AML-193 (cell line): Measurements from ENCODE around the gene DMRT3.
"Not testable (repeated sequence)": the region's sequence is repeated elsewhere in the genome, so short reads cannot be mapped to it uniquely, and the experiment has no call there.

Source experiments
- DNase-seq, 2 experiments: peaks; one replicate each; lab custom pipeline; 2025; lab: John Stamatoyannopoulos, UW

Gene DMRT3

DNA sequence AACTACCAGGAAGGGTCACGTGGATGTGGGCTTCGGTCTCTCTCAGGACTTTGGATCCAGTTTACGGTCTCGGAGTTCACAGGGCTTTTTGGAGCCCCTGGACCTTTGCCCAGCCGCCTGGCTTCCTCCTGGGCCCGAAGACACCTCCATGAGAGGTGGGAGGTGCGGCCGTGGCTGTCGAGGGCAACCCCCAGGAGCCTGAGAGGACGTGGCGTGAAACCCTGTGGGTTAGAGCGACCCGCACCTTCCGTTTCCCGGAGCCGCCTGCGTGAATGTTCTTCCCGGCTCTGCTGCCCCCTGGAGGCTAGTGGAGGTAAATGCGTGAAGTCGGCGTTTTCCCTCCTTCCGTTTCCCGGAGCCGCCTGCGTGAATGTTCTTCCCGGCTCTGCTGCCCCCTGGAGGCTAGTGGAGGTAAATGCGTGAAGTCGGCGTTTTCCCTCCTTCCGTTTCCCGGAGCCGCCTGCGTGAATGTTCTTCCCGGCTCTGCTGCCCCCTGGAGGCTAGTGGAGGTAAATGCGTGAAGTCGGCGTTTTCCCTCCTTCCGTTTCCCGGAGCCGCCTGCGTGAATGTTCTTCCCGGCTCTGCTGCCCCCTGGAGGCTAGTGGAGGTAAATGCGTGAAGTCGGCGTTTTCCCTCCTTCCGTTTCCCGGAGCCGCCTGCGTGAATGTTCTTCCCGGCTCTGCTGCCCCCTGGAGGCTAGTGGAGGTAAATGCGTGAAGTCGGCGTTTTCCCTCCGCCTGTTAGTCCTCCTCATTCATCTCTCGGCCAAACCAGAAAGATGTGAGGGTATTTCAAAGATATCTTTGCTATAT lies 22.1 kb downstream of the DMRT3 start:
- DNase-seq: not testable (repeated sequence)

DNA sequence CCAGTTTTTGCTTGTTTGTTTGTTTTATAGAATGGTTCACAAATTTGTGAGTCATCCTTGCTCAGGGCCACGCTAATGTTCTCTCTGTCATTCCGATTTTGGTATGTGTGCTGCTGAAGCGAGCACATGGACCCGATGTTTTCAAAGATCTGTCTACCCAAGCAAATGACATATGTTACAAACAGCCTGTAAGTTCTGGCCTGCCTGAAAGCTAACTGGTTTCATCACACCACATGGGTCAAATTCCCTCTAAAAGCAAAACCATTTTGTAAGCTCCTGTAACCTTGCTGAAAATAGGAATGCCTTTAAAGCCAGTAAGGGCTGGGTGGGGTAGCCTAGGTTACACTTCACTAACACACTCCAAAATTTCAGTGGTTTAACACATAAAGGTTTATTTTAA lies 25.4 kb downstream of the DMRT3 start:
- DNase-seq: no peak

- DNase-seq: no peak
Measured at GRCh38 chr9:1002678-1003077, 26.2 kb downstream of the DMRT3 start.

GRCh38 chr9:1005043-1005667 lies 28.7 kb downstream of the DMRT3 start:
- DNase-seq: peak; percentile 58 to 71

DNA sequence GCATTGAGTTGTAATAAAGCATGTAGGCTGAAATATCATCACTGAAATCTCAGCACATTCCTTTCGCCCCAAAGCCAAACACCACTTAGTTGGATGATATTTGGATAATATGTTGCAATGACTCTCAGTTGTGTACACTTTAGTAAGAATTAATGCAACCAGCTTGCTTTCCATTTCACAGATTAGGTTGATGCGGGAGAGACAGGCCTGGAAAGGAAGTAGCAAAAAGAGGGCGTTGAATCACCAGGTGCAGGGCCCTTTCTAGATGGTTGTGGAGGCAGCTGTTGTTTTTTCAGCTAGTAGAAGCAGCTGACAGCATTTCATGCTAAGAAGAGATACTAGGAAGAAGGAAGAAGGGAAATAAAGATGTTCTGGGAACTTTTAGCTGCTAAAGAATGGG lies 30.9 kb downstream of the DMRT3 start:
- no peak for DNase-seq

- no peak for DNase-seq
Measured at GRCh38 chr9:1008216-1008615, 31.8 kb downstream of the DMRT3 start.

GRCh38 chr9:1009101-1009707 lies 32.7 kb downstream of the DMRT3 start:
- DNase-seq: peak; percentile 36 to 56

DNA sequence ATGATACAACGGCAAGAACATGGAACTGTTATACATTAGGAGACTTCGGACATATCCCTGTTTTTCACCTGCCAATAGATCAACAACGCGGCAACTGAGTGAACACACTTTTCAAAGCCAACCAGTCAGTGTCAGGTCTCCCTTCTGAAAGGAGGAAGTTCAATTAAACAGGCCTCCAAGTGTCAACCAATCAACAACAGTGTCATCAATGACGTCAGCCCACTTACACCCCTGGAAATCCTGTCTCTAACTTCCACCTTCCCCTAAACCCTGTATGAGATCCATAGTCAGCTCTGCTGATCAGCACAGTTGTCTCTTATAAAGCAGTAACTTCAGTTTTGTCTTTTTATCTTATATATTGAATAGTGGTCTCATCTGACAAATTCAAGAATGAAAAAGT lies 36.6 kb downstream of the DMRT3 start:
- no peak for DNase-seq

DNA sequence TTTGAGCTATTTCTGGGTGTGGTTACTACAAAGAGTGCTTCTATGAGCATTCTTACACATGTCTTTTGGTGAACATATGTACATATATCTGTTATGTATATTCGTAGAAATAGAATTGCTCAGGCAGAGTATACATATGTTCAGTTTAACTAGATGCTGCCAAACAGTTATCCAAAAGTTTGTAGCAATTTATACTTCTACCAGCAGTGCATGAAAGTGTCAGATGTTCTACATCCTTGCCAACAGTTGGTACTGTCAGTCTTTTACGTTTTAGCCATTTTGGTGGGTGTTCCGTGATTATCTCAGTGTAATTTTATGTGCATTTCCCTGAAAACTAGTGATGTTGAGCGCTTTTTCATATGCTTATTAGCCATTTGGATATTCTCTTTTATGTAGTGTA lies 37.8 kb downstream of the DMRT3 start:
- no peak for DNase-seq

DNA sequence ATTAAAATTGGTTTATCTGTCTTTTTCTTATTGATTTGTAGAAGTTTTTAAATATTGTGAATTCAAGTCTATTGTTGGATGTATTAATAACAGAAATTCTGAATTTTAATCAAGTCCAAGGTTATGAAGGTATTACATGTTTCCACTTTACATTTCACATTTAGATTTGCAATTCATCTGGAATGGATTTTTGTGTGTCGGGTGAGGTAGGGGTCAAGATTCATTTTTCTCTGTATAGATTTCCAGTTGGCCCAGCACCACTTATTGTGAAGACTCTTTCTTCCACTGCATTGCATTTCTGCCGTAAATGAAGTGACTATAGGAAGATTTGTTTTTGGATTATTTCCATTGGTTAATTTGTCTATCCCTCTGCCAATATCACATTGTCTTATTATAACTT lies 38.2 kb downstream of the DMRT3 start:
- no peak for DNase-seq

- DNase-seq: peak; percentile 5 to 49
Measured at GRCh38 chr9:1018121-1018520, 41.7 kb downstream of the DMRT3 start.

- DNase-seq: no peak
Measured at GRCh38 chr9:1024112-1024511, 47.7 kb downstream of the DMRT3 start.

DNA sequence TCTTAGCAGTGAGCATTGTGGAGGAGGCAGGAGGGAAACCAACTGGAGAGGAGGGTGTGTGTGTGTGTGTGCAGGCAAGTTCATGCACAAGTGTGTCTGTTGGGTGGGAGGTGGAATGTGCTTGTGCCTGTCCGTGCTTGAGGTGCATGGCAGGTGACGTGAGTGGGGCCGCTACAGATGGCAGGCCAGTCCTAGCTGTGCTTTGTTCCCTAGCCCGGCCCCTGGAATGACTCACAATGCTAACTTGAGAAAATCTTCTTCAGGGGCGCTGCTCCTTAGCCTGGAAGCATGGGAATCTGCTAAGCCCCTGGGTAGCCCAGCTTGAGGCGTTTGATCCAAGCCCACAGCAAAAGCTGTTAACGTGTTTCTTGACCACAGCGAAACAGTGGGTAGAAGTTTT lies 48.7 kb downstream of the DMRT3 start:
- no peak for DNase-seq

- DNase-seq: no peak
Measured at GRCh38 chr9:1026219-1026618, 49.8 kb downstream of the DMRT3 start.

GRCh38 chr9:1028501-1029190 lies 52.2 kb downstream of the DMRT3 start:
- no peak for DNase-seq

GRCh38 chr9:1031951-1032601 lies 55.6 kb downstream of the DMRT3 start:
- no peak for DNase-seq

GRCh38 chr9:1034271-1034670 lies 57.8 kb downstream of the DMRT3 start:
- no peak for DNase-seq

DNA sequence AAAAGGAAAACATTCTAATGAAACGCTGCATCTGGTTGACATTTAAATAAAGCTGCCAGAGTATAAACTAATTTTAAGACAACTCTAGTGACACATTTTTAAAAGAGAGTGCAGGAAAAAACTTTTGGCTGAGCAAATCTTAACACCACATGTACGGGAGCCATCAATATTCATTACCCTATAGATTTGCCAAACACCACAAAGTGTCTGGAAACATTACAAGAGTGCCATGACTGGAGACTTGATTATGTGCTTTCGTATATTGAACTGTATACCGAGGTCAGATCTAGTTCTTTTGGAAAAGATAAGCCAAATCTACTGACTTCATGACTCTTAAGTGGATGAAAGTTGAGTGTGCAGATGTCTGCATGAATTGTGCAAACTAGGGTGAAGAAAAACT lies 63.1 kb downstream of the DMRT3 start:
- DNase-seq: no peak
